HepG2 (cell line): ENCODE data around the gene WNT3. TPM values are rescaled to one million over a fixed set of nuclear protein-coding genes. Genes with fewer than 3 reads are reported as not detected.

Experiments
- SOX6 ChIP-seq, 2 experiments: fragments of 450-650 bp in 1 of 2; sonication (generic) in 1 of 2; formaldehyde crosslinking in 1 of 2; IDR thresholded peaks; 2 replicates each; pipeline versions ENCODE4 v1.4.0 to v1.6.1; 2017 to 2020; ENCODE audit warnings: antibody characterized with exemption in 1 of 2, mild to moderate bottlenecking in 1 of 2, missing genetic modification reagents in 1 of 2
- ZFAT ChIP-seq: sonication (generic); formaldehyde crosslinking; conservative IDR thresholded peaks from 2 replicates; pipeline ENCODE4 v1.8.1; 2023; ENCODE audit warnings: missing genetic modification reagents, inconsistent platforms
- ZNF136 ChIP-seq: sonication (generic); formaldehyde crosslinking; IDR thresholded peaks from 2 replicates; pipeline ENCODE4 v1.8.1; 2022; ENCODE audit warnings: low read depth, mild to moderate bottlenecking, moderate library complexity, missing genetic modification reagents
- ZNF354B ChIP-seq: sonication (generic); formaldehyde crosslinking; IDR thresholded peaks from 2 replicates; pipeline ENCODE4 v1.8.0; 2022; ENCODE audit warnings: mild to moderate bottlenecking, missing genetic modification reagents
- ZNF772 ChIP-seq: sonication (generic); formaldehyde crosslinking; IDR thresholded peaks from 2 replicates; pipeline ENCODE4 v1.5.0; 2020; ENCODE audit warnings: mild to moderate bottlenecking, missing genetic modification reagents
- polyA plus RNA-seq, 8 experiments: library from polyadenylated mRNA; depleted of rRNA in 3 of 8; stranded (reverse) in 7 of 8; unstranded in 1 of 8; fragments of >200 nt; fragmentation: Illumina TruSeq in 4 of 8; extraction: Trizol in 4 of 8; gene quantifications; 2 replicates each; pipeline versions ENCODE4 v1.2.1 to v1.2.3, GENCODE V29; 2011 to 2016; ENCODE audit warnings: low read depth in 4 of 8, missing spikeins in 1 of 8, mixed read lengths in 1 of 8; ENCODE audit not compliant: insufficient read depth in 1 of 8
- total RNA-seq, 5 experiments: library from RNA; depleted of rRNA; stranded (reverse); fragments of >200 nt; fragmentation: Illumina TruSeq; extraction: Trizol; gene quantifications; 2 replicates each; pipeline ENCODE4 v1.2.3, GENCODE V29; 2016; ENCODE audit warnings: low read depth in 1 of 5
- TF ChIP-seq, protein P1 (sequence below): sonication (generic); formaldehyde crosslinking; IDR thresholded peaks from 2 replicates; pipeline ENCODE4 v1.4.0; 2020; ENCODE audit warnings: missing genetic modification reagents
- TF ChIP-seq, protein P2 (sequence below), 2 experiments: sonication (generic) in 1 of 2; formaldehyde crosslinking in 1 of 2; IDR thresholded peaks; 2 replicates each; pipeline versions ENCODE4 v1.6.1 to v1.9.0; 2014 to 2022; ENCODE audit warnings: antibody characterized with exemption in 1 of 2, borderline replicate concordance in 1 of 2, inconsistent platforms in 1 of 2, low read depth in 1 of 2, missing genetic modification reagents in 1 of 2
- TF ChIP-seq, protein P3 (sequence below): sonication (generic); formaldehyde crosslinking; IDR thresholded peaks from 2 replicates; pipeline ENCODE4 v1.4.0; 2020; ENCODE audit warnings: low read depth, missing genetic modification reagents

Gene WNT3
- total and polyA plus RNA-seq, 2 of the 13 experiments (the other 11 are each of a cell fraction or from before 2014, with no cell fraction given): 8.5 to 10.3 TPM

DNA sequence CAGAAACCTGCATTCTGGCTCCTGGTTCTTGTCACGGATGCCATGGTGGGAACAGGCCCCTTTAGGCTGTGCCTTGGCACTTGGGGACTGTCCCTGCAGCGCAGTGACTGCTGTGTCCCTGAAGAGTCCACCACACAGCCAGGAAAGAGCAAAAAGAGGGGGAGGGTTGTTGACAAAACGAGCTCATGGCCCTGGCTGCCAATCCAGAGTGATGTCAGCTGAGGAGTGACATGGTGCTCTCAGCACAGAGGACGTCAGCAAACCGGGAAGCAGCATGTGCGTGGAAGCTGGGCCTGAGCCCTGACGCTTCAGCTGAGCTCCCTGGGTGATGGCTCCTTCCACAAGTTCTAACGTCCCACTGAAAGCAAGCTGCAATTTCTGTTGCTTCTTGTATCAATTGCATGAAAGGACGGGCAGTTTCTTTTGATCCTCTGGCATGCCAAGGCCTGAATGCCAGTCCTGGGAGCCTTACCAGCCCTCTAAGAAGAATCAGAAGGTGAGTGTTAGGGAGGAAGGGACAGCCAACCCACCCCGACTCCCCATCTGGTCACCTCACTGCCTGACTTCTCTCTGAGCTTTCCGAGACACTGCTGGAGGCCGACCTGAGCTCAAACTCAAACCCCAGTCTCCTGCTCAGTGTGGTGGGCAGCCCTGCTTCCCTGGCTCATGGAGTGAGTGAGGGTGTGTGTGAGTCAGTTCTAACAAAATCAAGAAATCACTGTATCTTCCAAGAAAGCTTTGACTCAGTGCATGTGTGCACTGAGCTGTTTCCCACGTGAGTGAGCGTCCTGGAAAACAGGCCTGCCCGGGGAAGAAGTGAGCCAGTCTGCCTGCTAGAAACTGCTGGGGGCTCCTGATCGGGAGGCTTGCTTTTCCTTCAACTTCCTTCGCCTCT, 14.7 kb upstream of the WNT3 start (continued):
- TF ChIP-seq, protein P1, sequence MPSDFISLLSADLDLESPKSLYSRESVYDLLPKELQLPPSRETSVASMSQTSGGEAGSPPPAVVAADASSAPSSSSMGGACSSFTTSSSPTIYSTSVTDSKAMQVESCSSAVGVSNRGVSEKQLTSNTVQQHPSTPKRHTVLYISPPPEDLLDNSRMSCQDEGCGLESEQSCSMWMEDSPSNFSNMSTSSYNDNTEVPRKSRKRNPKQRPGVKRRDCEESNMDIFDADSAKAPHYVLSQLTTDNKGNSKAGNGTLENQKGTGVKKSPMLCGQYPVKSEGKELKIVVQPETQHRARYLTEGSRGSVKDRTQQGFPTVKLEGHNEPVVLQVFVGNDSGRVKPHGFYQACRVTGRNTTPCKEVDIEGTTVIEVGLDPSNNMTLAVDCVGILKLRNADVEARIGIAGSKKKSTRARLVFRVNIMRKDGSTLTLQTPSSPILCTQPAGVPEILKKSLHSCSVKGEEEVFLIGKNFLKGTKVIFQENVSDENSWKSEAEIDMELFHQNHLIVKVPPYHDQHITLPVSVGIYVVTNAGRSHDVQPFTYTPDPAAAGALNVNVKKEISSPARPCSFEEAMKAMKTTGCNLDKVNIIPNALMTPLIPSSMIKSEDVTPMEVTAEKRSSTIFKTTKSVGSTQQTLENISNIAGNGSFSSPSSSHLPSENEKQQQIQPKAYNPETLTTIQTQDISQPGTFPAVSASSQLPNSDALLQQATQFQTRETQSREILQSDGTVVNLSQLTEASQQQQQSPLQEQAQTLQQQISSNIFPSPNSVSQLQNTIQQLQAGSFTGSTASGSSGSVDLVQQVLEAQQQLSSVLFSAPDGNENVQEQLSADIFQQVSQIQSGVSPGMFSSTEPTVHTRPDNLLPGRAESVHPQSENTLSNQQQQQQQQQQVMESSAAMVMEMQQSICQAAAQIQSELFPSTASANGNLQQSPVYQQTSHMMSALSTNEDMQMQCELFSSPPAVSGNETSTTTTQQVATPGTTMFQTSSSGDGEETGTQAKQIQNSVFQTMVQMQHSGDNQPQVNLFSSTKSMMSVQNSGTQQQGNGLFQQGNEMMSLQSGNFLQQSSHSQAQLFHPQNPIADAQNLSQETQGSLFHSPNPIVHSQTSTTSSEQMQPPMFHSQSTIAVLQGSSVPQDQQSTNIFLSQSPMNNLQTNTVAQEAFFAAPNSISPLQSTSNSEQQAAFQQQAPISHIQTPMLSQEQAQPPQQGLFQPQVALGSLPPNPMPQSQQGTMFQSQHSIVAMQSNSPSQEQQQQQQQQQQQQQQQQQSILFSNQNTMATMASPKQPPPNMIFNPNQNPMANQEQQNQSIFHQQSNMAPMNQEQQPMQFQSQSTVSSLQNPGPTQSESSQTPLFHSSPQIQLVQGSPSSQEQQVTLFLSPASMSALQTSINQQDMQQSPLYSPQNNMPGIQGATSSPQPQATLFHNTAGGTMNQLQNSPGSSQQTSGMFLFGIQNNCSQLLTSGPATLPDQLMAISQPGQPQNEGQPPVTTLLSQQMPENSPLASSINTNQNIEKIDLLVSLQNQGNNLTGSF (CRISPR knock-in tag): 0 out of 2 replicates have a peak, but pooled peaks have one; percentile 35
- TF ChIP-seq, protein P2, sequence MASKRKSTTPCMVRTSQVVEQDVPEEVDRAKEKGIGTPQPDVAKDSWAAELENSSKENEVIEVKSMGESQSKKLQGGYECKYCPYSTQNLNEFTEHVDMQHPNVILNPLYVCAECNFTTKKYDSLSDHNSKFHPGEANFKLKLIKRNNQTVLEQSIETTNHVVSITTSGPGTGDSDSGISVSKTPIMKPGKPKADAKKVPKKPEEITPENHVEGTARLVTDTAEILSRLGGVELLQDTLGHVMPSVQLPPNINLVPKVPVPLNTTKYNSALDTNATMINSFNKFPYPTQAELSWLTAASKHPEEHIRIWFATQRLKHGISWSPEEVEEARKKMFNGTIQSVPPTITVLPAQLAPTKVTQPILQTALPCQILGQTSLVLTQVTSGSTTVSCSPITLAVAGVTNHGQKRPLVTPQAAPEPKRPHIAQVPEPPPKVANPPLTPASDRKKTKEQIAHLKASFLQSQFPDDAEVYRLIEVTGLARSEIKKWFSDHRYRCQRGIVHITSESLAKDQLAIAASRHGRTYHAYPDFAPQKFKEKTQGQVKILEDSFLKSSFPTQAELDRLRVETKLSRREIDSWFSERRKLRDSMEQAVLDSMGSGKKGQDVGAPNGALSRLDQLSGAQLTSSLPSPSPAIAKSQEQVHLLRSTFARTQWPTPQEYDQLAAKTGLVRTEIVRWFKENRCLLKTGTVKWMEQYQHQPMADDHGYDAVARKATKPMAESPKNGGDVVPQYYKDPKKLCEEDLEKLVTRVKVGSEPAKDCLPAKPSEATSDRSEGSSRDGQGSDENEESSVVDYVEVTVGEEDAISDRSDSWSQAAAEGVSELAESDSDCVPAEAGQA (IDR thresholded peaks at IDR 0.05; ENCODE audit: low read depth): peak; percentile 62; the same call in 1 of the 2 replicates
- TF ChIP-seq, protein P2 (CRISPR knock-in tag; IDR thresholded peaks at IDR 0.05; ENCODE audit: borderline replicate concordance): no peak
- no peak for TF ChIP-seq ZNF354B (CRISPR knock-in tag)
- TF ChIP-seq ZFAT (CRISPR knock-in tag): no peak
- TF ChIP-seq, protein P3, sequence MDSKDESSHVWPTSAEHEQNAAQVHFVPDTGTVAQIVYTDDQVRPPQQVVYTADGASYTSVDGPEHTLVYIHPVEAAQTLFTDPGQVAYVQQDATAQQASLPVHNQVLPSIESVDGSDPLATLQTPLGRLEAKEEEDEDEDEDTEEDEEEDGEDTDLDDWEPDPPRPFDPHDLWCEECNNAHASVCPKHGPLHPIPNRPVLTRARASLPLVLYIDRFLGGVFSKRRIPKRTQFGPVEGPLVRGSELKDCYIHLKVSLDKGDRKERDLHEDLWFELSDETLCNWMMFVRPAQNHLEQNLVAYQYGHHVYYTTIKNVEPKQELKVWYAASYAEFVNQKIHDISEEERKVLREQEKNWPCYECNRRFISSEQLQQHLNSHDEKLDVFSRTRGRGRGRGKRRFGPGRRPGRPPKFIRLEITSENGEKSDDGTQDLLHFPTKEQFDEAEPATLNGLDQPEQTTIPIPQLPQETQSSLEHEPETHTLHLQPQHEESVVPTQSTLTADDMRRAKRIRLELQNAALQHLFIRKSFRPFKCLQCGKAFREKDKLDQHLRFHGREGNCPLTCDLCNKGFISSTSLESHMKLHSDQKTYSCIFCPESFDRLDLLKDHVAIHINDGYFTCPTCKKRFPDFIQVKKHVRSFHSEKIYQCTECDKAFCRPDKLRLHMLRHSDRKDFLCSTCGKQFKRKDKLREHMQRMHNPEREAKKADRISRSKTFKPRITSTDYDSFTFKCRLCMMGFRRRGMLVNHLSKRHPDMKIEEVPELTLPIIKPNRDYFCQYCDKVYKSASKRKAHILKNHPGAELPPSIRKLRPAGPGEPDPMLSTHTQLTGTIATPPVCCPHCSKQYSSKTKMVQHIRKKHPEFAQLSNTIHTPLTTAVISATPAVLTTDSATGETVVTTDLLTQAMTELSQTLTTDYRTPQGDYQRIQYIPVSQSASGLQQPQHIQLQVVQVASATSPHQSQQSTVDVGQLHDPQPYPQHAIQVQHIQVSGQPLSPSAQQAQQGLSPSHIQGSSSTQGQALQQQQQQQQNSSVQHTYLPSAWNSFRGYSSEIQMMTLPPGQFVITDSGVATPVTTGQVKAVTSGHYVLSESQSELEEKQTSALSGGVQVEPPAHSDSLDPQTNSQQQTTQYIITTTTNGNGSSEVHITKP (CRISPR knock-in tag): no peak
- no peak for TF ChIP-seq ZNF772 (CRISPR knock-in tag)
- TF ChIP-seq ZNF136 (CRISPR knock-in tag): no peak
- TF ChIP-seq SOX6 (IDR thresholded peaks at IDR 0.05): no peak
- 0 out of 2 replicates have a peak, but pooled peaks have one; percentile 19 for TF ChIP-seq SOX6 (CRISPR knock-in tag; IDR thresholded peaks at IDR 0.05)
